GM12878 (cell line): ENCODE results near the gene PARP1. TPM values are rescaled to one million over a fixed set of nuclear protein-coding genes. Genes with fewer than 3 reads are reported as not detected.

Source experiments
- ATAC-seq: fragments of 200-7000 bp; cut with Tn5 transposase; 3 replicates; pipeline ENCODE4 v1.9.1; 2020; ENCODE audit warnings: mild to moderate bottlenecking, moderate library complexity
- BruUV-seq: library from RNA; stranded (reverse); fragments of 400-500 nt; replicated peaks from 2 replicates; lab custom pipeline; 2021; lab: Mats Ljungman, UMichigan
- CTCF ChIA-PET: fragments of 300-600 bp; sonication (Branson Sonifier 250); formaldehyde crosslinking; extraction: SDS; loops from one replicate; lab custom pipeline; 2021; ENCODE audit warnings: inconsistent platforms; lab: Yijun Ruan, JAX
- POLR2A ChIA-PET: fragments of 350-600 bp; formaldehyde crosslinking; extraction: SDS; loops from one replicate; lab custom pipeline; 2021; ENCODE audit warnings: inconsistent platforms; lab: Charles Lee
- RAD21 ChIA-PET: fragments of 300-600 bp; sonication (Branson Sonifier 250); formaldehyde crosslinking; loops from one replicate; lab custom pipeline; 2023; ENCODE audit warnings: antibody characterized with exemption; ENCODE audit not compliant: unreplicated experiment; lab: Charles Lee
- SMC1A ChIA-PET: fragments of 300-600 bp; sonication (Branson Sonifier 250); formaldehyde crosslinking; loops from one replicate; lab custom pipeline; 2023; ENCODE audit not compliant: unreplicated experiment, uncharacterized antibody; lab: Charles Lee
- DNase-seq: peaks from one replicate; pipeline ENCODE4 v3.0.0-alpha.2; 2011; ENCODE audit warnings: low read depth, low spot score
- FAIRE-seq: peaks from 3 replicates; lab custom pipeline; 2011; peaks lifted over from hg19 to GRCh38; lab: Jason Lieb, UNC
- H2AFZ ChIP-seq: 2 replicates; pipeline ENCODE4 v1.6.0; 2011; ENCODE audit warnings: low read depth, low read length, control low read depth; ENCODE audit not compliant: control insufficient read depth
- H3K27ac ChIP-seq: 2 replicates; pipeline ENCODE4 v1.5.1; 2011; ENCODE audit warnings: control low read depth; ENCODE audit not compliant: control insufficient read depth, insufficient read depth
- H3K27me3 ChIP-seq, 2 experiments: replicated peaks in 1 of 2; 2 replicates each; pipeline versions ENCODE4 v1.6.0 to v1.6.1; 2011; ENCODE audit warnings: low read length in 1 of 2; ENCODE audit not compliant: control insufficient read depth in 2 of 2, insufficient read depth in 2 of 2
- H3K36me3 ChIP-seq, 2 experiments: 2 replicates each; pipeline ENCODE4 v1.5.1; 2011; ENCODE audit warnings: low read length in 1 of 2; ENCODE audit not compliant: control insufficient read depth in 2 of 2, insufficient read depth in 2 of 2
- H3K4me1 ChIP-seq: 2 replicates; pipeline ENCODE4 v1.6.1; 2011; ENCODE audit warnings: mild to moderate bottlenecking, low read length, moderate library complexity, mixed read lengths; ENCODE audit not compliant: control insufficient read depth, insufficient read depth
- H3K4me2 ChIP-seq: 2 replicates; pipeline ENCODE4 v1.6.0; 2011; ENCODE audit warnings: control low read depth; ENCODE audit not compliant: control insufficient read depth, insufficient read depth
- H3K4me3 ChIP-seq: fragments of 200-600 bp; sonication (generic); 2 replicates; pipeline ENCODE4 v1.5.1; 2016
- H3K79me2 ChIP-seq: 2 replicates; pipeline ENCODE4 v1.6.0; 2011; ENCODE audit warnings: low read length; ENCODE audit not compliant: control insufficient read depth, insufficient read depth
- H3K9ac ChIP-seq: 2 replicates; pipeline ENCODE4 v1.8.0; 2011; ENCODE audit warnings: low read length, control low read depth, mixed read lengths; ENCODE audit not compliant: control insufficient read depth, insufficient read depth
- H3K9me3 ChIP-seq: replicated peaks from 3 replicates; pipeline ENCODE4 v1.5.1; 2011; ENCODE audit warnings: mild to moderate bottlenecking, low read length; ENCODE audit not compliant: control insufficient read depth, insufficient read depth
- H4K20me1 ChIP-seq: 2 replicates; pipeline ENCODE4 v1.6.0; 2011; ENCODE audit not compliant: control insufficient read depth, insufficient read depth
- BMI1 ChIP-seq: fragments of 450-650 bp; IDR thresholded peaks from 2 replicates; pipeline ENCODE4 v1.6.1; 2016; ENCODE audit warnings: mild to moderate bottlenecking, moderate library complexity, borderline replicate concordance
- CBFB ChIP-seq: IDR thresholded peaks from 2 replicates; pipeline ENCODE4 v1.6.1; 2016; ENCODE audit warnings: antibody characterized with exemption, low read depth
- FOXK2 ChIP-seq: fragments of 450-650 bp; IDR thresholded peaks from 2 replicates; pipeline ENCODE4 v1.6.1; 2017; ENCODE audit warnings: mild to moderate bottlenecking, moderate library complexity
- GATAD2B ChIP-seq: fragments of 450-650 bp; conservative IDR thresholded peaks from 2 replicates; pipeline ENCODE4 v1.6.1; 2017; ENCODE audit warnings: low read depth, mild to moderate bottlenecking, moderate library complexity
- LARP7 ChIP-seq: fragments of 450-650 bp; IDR thresholded peaks from 2 replicates; pipeline ENCODE4 v1.6.1; 2017; ENCODE audit warnings: mild to moderate bottlenecking
- MEF2B ChIP-seq: fragments of 450-650 bp; IDR thresholded peaks from 2 replicates; pipeline ENCODE4 v1.6.1; 2018; ENCODE audit warnings: mild to moderate bottlenecking, moderate library complexity; ENCODE audit not compliant: partially characterized antibody, poor library complexity, severe bottlenecking
- POU2F2 ChIP-seq: IDR thresholded peaks from 3 replicates; pipeline ENCODE4 v1.6.1; 2011; ENCODE audit warnings: low read depth, mild to moderate bottlenecking, low read length, borderline replicate concordance
- WRNIP1 ChIP-seq: IDR thresholded peaks from 2 replicates; pipeline ENCODE4 v1.6.1; 2011; ENCODE audit warnings: low read depth, low read length, improper control_type of control experiment, borderline replicate concordance
- WGBS: methylation state at CpG from one replicate; pipeline ENCODE4 v1.1.6; 2016; ENCODE audit warnings: low lambda C conversion rate; ENCODE audit not compliant: insufficient replicate concordance, insufficient coverage; ENCODE audit errors: missing lambda C conversion rate; 5-methylcytosine and 5-hydroxymethylcytosine counted together
- in situ Hi-C: fragments of 300-500 bp; cut with MboI; formaldehyde crosslinking; loops from 9 replicates; pipeline ENCODE4 v1.14.3; 2018; ENCODE audit warnings: mixed read lengths
- intact Hi-C: fragments of 100-400 bp; cut with micrococcal nuclease; formaldehyde crosslinking; loops from one replicate; pipeline ENCODE4 v1.14.2; 2022; ENCODE audit not compliant: unreplicated experiment
- polyA plus RNA-seq, 11 experiments: library from polyadenylated mRNA; depleted of rRNA in 4 of 11; unstranded in 6 of 11; stranded (reverse) in 5 of 11; fragments of >200 nt; fragmentation: Nextera tagmentation in 4 of 11; fragmentation: Illumina TruSeq in 1 of 11; extraction: Ambion mirVana in 4 of 11; extraction: Trizol in 1 of 11; gene quantifications; 1 replicate in 1 of 11; 2 replicates in 10 of 11; pipeline versions ENCODE4 v1.2.1 to v1.2.3, GENCODE V29; 2011 to 2016; ENCODE audit warnings: inconsistent platforms in 2 of 11, missing spikeins in 2 of 11, low read depth in 1 of 11
- total RNA-seq, 4 experiments: library from RNA; depleted of rRNA in 3 of 4; stranded (reverse); fragments of >200 nt in 3 of 4; fragmentation: Illumina TruSeq in 1 of 4; extraction: Trizol in 1 of 4; gene quantifications; 2 replicates each; pipeline versions ENCODE4 v1.2.1 to v1.2.3, GENCODE V29; 2013 to 2021
- TF ChIP-seq, protein P1 (sequence below): IDR thresholded peaks from 2 replicates; pipeline ENCODE4 v1.6.1; 2012; ENCODE audit warnings: low read depth, low read length, improper control_type of control experiment
- TF ChIP-seq, protein P2 (sequence below): IDR thresholded peaks from 2 replicates; pipeline ENCODE4 v1.6.1; 2011; ENCODE audit warnings: borderline replicate concordance, low read depth, mild to moderate bottlenecking, moderate library complexity, mixed read lengths, low read length; ENCODE audit not compliant: insufficient read depth; ENCODE audit errors: extremely low read length
- TF ChIP-seq, protein P3 (sequence below): IDR thresholded peaks from 2 replicates; pipeline ENCODE4 v1.6.1; 2012; ENCODE audit warnings: low read length, inconsistent platforms
- TF ChIP-seq, protein P4 (sequence below): fragments of 450-650 bp; IDR thresholded peaks from 2 replicates; pipeline ENCODE4 v1.6.1; 2017; ENCODE audit warnings: antibody characterized with exemption, mild to moderate bottlenecking, moderate library complexity

The PARP1 gene
- total and polyA plus RNA-seq, 10 of the 15 experiments (the other 5 are each of a cell fraction or from before 2014, with no cell fraction given) = 113 to 287 (median 265) TPM

DNA sequence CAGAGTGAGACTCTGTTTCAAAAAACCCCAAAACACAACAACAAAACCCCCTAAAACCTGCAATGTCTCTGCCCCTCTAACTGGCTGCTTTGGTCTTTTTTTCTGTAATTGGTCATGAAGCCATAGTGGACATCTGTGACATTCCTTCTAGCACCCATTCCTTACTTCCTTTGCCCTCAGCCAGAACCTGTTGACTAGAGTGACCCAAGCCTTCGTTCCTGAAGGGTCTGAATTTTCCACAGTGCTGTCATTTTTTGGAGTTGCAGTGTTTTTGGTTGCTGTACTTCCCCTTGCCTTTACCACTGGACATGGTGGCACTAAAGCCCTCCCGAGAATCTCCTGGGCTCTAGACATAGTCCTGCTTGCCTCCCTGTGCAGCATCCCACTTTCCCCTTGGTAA, 50.5 kb downstream of the PARP1 start (continued):
- TF ChIP-seq CBFB (no peak), GATAD2B (no peak), WRNIP1 (no peak), LARP7 (no peak)
- TF ChIP-seq, protein P1, sequence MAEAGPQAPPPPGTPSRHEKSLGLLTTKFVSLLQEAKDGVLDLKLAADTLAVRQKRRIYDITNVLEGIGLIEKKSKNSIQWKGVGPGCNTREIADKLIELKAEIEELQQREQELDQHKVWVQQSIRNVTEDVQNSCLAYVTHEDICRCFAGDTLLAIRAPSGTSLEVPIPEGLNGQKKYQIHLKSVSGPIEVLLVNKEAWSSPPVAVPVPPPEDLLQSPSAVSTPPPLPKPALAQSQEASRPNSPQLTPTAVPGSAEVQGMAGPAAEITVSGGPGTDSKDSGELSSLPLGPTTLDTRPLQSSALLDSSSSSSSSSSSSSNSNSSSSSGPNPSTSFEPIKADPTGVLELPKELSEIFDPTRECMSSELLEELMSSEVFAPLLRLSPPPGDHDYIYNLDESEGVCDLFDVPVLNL = no peak
- TF ChIP-seq, protein P2, sequence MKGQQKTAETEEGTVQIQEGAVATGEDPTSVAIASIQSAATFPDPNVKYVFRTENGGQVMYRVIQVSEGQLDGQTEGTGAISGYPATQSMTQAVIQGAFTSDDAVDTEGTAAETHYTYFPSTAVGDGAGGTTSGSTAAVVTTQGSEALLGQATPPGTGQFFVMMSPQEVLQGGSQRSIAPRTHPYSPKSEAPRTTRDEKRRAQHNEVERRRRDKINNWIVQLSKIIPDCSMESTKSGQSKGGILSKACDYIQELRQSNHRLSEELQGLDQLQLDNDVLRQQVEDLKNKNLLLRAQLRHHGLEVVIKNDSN = no peak
- TF ChIP-seq, all 136 proteins: peak for 0

DNA sequence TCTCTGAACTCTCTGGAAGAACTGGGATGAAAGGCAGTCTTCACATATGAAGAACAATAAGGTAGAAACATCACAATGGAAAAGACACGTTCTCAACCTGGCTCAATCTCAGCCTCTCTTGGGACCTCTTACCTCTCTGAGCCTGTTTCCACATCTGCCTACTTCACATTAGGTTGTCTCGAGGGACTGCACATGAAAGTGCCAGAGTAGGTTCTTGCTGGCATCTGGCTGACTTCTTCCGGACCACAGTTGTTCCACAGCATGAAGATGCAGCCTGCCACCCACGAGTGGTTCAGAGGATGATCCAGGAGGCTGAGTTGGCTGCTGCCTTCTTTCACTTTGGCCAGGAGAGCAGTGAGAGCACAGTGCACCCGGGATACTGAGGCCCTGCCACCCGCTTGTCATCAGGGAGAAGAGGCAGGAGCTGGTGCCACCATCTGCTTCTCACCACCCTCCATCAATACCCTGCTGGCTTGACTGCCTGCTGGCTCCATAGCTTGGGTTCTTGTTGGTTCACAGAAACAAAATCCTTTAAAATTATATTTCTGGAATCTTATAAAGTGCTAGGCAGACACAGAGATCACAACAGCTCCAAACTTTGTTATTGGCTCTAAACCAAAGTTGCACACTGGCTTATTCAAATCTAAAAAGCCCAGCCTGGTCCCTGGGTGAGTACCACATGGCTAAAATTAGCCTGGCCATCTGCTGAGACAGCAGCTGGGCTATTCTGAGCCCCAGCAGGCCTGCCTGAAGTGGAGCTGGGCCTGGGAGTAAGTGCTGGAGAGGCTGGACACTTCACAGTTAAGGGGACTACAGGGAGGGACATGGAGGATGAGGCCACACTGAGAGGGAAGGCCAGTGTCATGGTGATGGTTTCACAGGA, 52.0 kb downstream of the PARP1 start:
- ChIA-PET SMC1A (interaction anchor here (0.6 to 0.8 kb wide), 2 partner anchors 195 to 332 kb away, joined by 3 to 4 read pairs; no protein-coding TSS in a partner anchor), POLR2A (interaction anchor here (1.3 kb wide), 1 partner anchor 52 kb away, joined by 3 read pairs; the partner anchor contains the start of gene PARP1), CTCF (interaction anchor here (1.3 to 1.5 kb wide), 2 partner anchors 22 to 231 kb away, joined by 4 to 7 read pairs; no protein-coding TSS in a partner anchor), RAD21 (interaction anchor here (1.1 to 1.4 kb wide), 3 partner anchors 10 to 52 kb away, joined by 3 to 4 read pairs (median 3); partner anchors contain the start of genes LIN9 and PARP1)
- Histone ChIP-seq H2AFZ (no peak overlapping the region), H3K36me3 (peaks cover 2 to 26% of the 10 kb centered on the region in 2 experiments), H3K27ac (peak overlapping the region; percentile 16; the same call in 1 of the 2 replicates), H3K4me1 (peaks cover 17% of the 10 kb centered on the region), H3K9ac (no peak overlapping the region; the same call in 1 of the 2 replicates), H3K4me3 (no peak overlapping the region), H3K9me3 (no peaks in the 10 kb centered on the region), H3K4me2 (peak overlapping the region; percentile 41; the same call in 1 of the 2 replicates), H4K20me1 (no peaks in the 10 kb centered on the region), H3K27me3 (no peaks in the 10 kb centered on the region), H3K79me2 (no peaks in the 10 kb centered on the region)
- in situ Hi-C loops = no loop called here
- no peak for DNase-seq
- BruUV-seq = no TSS peak
- WGBS = 8% methylated on average over 6 of the region's 6 CpGs
- no peak for FAIRE-seq
- intact Hi-C loops = no loop called here
- ATAC-seq = peak; percentile 33
- TF ChIP-seq MEF2B (peak; percentile 43), POU2F2 (no peak), CBFB (no peak), FOXK2 (no peak), BMI1 (no peak)
- TF ChIP-seq, protein P3, sequence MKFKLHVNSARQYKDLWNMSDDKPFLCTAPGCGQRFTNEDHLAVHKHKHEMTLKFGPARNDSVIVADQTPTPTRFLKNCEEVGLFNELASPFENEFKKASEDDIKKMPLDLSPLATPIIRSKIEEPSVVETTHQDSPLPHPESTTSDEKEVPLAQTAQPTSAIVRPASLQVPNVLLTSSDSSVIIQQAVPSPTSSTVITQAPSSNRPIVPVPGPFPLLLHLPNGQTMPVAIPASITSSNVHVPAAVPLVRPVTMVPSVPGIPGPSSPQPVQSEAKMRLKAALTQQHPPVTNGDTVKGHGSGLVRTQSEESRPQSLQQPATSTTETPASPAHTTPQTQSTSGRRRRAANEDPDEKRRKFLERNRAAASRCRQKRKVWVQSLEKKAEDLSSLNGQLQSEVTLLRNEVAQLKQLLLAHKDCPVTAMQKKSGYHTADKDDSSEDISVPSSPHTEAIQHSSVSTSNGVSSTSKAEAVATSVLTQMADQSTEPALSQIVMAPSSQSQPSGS = no peak
- TF ChIP-seq, protein P4, sequence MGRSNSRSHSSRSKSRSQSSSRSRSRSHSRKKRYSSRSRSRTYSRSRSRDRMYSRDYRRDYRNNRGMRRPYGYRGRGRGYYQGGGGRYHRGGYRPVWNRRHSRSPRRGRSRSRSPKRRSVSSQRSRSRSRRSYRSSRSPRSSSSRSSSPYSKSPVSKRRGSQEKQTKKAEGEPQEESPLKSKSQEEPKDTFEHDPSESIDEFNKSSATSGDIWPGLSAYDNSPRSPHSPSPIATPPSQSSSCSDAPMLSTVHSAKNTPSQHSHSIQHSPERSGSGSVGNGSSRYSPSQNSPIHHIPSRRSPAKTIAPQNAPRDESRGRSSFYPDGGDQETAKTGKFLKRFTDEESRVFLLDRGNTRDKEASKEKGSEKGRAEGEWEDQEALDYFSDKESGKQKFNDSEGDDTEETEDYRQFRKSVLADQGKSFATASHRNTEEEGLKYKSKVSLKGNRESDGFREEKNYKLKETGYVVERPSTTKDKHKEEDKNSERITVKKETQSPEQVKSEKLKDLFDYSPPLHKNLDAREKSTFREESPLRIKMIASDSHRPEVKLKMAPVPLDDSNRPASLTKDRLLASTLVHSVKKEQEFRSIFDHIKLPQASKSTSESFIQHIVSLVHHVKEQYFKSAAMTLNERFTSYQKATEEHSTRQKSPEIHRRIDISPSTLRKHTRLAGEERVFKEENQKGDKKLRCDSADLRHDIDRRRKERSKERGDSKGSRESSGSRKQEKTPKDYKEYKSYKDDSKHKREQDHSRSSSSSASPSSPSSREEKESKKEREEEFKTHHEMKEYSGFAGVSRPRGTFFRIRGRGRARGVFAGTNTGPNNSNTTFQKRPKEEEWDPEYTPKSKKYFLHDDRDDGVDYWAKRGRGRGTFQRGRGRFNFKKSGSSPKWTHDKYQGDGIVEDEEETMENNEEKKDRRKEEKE = no peak
